ENCODE measurements around the gene SLC35G1.

SLC35G1 gene

GRCh38 chr10:93893646-93894515, at the start of gene SLC35G1:
Gene SLC35G1, plus strand, starts transcription at chr10:93893978. Its CDS starts 56 bp downstream, at chr10:93894034.
- DNase-seq (ENCODE audit: low read depth), result peak; percentile 64

GRCh38 chr10:93844979-93845626, 48.7 kb upstream of the SLC35G1 start:
- no peak for DNase-seq (ENCODE audit: low read depth)

- DNase-seq (ENCODE audit: low read depth), result no peak
Measured at GRCh38 chr10:93849593-93849992, 44.2 kb upstream of the SLC35G1 start.

- DNase-seq (ENCODE audit: low read depth), result no peak
Measured at GRCh38 chr10:93850031-93851015, 43.5 kb upstream of the SLC35G1 start.

- no peak for DNase-seq (ENCODE audit: low read depth)
Measured at GRCh38 chr10:93851169-93851568, 42.6 kb upstream of the SLC35G1 start.

- no peak for DNase-seq (ENCODE audit: low read depth)
Measured at GRCh38 chr10:93852476-93853095, 41.2 kb upstream of the SLC35G1 start.

GRCh38 chr10:93854975-93855374, 38.8 kb upstream of the SLC35G1 start:
- DNase-seq (ENCODE audit: low read depth), result no peak

- no peak for DNase-seq (ENCODE audit: low read depth)
Measured at GRCh38 chr10:93856349-93857145, 37.2 kb upstream of the SLC35G1 start.

GRCh38 chr10:93859049-93859655, 34.6 kb upstream of the SLC35G1 start:
- DNase-seq (ENCODE audit: low read depth), result no peak

GRCh38 chr10:93861825-93862224, 32.0 kb upstream of the SLC35G1 start:
- no peak for DNase-seq (ENCODE audit: low read depth)

- no peak for DNase-seq (ENCODE audit: low read depth)
Measured at GRCh38 chr10:93865794-93866425, 27.9 kb upstream of the SLC35G1 start.

- no peak for DNase-seq (ENCODE audit: low read depth)
Measured at GRCh38 chr10:93867525-93867924, 26.3 kb upstream of the SLC35G1 start.

GRCh38 chr10:93871671-93872204, 22.0 kb upstream of the SLC35G1 start:
- DNase-seq (ENCODE audit: low read depth), result no peak

GRCh38 chr10:93872375-93873158, 21.2 kb upstream of the SLC35G1 start:
- no peak for DNase-seq (ENCODE audit: low read depth)

- peak; percentile 59 for DNase-seq (ENCODE audit: low read depth)
Measured at GRCh38 chr10:93873420-93874115, 20.2 kb upstream of the SLC35G1 start.

- DNase-seq (ENCODE audit: low read depth), result no peak
Measured at GRCh38 chr10:93874309-93875031, 19.3 kb upstream of the SLC35G1 start.

GRCh38 chr10:93875032-93875358, 18.8 kb upstream of the SLC35G1 start:
- no peak for DNase-seq (ENCODE audit: low read depth)

- DNase-seq (ENCODE audit: low read depth), result no peak
Measured at GRCh38 chr10:93876381-93876780, 17.4 kb upstream of the SLC35G1 start.
